DMS53 (cell line): Measurements from ENCODE around the gene RNF113A.
A peak's percentile ranks its signal among the peaks of the same experiment; 100 is the strongest.
"Not testable (repeated sequence)": the region's sequence is repeated elsewhere in the genome, so short reads cannot be mapped to it uniquely, and the experiment has no call there.

Experiments
- DNase-seq: peaks from one replicate; lab custom pipeline; 2025; lab: John Stamatoyannopoulos, UW

The RNF113A gene

DNA sequence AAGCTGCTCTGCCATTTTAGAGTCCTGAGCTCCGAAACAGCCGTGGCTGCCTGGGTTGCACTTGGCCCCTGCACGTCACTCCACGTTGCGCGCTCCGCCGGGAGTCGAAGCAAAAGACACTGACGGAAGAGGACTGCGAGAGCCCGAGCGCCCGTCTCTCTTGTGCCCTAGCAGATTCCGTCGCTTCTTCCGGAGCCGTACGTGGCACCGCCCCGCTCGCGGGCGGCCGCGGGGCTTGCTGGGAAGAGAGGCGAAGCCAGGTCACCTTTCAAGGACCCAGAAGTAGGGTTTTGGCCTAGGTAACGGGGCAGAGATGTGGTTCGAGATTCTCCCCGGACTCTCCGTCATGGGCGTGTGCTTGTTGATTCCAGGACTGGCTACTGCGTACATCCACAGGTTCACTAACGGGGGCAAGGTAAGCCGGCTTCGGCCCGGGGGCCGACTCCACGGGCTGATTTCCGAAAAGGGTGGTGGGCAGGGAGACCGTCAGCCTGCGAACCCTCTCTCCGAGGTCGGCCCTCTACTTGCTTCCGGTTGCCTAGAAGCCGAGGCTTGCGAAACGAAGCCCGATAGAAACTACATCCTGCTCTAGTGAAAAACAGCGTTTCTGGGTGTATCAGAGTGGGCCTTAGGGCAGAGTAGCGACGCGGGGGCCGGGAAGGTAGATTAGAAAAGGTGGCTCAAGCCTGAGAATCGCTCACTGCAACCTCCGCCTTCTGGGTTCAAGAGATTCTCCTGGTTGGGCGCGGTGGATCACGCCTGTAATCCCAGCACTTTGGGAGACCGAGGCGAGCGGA is at the start of gene RNF113A, which contains the start of gene NDUFA1:
RNF113A (minus strand) TSS at position 135 of the 797 bp plus-strand sequence; CDS start at position 15, 120 bp downstream.
NDUFA1 (plus strand) TSS at position 234 of the 797 bp plus-strand sequence; CDS start at position 314, 80 bp downstream.
- peak; percentile 97 for DNase-seq

DNA sequence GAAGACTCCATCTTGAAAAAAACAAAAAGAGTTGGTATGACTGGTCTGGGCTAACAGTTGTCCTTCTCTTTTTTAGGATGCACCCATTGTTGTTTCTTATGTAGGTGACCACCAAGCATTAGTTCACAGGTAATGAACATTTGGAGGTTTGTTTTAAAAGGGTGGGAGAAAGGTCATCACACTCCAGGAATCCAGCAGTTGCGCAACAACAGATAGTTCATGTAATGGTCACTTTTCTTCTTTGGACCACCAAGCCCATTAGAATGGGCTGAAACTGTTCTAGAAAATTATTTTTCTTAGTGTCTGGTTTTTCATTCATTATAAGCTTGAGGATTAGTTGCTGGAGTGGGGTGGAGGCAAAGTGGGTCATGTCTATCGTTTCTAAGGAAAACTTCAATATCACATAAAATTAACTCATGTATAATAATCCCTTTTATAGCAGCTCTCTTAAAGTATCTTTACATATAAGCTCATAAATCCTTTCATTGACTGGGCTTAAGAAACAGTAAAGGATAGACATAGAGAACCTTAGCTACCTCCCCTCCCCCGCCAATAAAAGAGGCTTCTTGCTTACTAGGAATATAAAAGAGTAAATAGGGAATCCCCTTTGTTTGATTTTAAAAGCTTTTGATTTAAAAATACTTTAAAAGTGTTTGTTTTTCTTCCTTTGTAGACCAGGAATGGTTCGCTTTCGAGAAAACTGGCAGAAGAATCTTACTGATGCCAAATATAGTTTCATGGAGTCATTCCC is 48.5 kb upstream of the RNF113A start:
- DNase-seq = no peak

DNA sequence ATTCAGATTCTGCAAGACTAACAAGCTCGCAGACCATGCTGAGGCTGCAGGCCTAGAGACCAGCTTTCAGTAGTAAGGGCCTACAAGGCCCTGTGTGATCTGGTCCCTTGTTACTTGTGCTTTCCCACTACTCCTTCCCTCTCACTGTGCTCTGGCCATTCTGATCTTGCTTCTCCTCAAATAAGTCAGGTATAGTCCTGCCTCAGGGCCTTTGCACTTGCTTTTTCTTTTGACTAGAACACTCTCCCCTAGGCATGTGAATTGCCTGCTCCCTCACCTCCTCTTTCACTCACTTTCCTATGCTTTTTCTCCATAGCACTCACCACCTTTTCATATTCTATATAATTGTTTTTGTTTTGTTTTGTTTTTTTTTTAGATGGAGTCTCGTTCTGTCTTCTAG is 46.3 kb upstream of the RNF113A start:
- DNase-seq = no peak

DNA sequence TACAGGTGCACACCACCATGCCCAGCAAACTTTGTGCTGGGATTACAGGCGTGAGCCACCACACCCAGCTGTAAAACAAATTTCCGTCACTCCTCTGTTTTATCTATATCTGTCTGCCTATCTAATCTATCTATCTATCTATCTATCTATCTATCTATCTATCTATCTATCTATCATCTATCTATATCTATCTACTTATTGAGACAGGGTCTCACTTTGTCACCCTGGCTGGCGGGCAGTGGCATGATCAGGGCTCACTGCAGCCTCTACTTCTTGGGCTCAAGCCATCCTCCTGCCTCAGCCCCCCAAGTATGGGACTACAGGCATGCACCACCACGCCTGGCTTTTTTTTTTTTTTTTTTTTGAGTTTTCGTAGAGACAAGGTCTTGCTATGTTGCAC is 44.8 kb upstream of the RNF113A start:
- no peak for DNase-seq

DNA sequence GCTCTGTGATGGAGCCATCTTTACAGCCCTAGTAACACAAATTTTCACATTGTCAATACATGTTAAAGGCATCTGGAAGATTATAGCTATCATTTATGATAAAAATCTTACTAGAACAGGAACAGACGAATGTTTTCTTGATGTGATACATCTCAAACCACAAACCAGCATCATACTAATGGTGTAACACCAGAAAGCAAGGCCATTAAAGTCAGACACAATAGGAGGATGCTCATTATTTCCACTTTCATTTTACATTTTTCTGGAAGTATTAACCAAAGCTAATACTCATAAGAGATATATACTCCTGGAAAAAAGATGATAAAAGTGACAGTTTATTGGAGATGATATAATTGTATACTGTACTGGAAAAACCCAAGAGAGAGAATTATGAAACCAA is 29.4 kb upstream of the RNF113A start:
- DNase-seq = no peak

DNA sequence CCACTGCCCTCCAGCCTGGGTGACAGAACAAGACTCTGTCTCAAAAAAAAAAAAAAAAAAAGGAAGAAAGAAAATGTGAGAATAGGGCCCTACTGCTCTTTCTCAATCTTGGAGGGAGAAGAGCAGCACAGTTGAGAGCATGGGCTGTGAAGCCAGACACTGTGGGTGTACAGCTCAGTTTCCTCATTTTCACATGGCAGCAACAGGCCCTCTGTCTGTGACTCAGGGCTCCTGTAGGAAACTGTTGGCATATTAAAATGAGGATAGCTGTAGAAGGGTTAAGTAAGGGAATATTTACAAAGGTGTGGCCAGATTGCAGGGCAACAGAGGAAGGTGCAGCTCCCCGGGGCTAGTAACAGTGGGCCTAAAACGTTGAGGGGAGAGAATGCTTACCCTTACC is 27.6 kb upstream of the RNF113A start:
- no peak for DNase-seq

DNA sequence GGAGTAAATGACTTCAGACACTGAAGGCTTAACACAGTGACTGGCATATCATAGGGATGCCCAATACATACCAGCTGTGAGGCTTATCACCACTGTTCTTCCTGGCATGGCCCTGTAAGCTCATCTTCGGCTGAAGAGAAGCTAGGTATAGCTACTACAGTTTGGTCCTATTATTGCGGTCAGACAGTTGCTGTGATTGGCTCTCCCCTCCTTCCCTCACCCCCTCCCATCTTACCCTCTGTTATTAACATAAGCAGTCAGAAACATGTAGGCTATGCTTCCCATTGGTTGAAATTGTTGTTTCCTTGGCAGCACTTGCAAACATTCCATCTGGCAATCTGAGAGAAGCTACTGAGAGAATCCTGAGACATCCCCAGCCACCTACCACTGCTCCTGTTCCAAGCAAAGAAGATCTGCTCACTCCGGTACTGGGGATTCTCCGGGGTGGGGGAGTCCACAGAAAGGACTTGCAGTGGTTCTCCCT is 24.4 kb upstream of the RNF113A start, which contains the start of gene AKAP14:
AKAP14 (plus strand) TSS at position 51 of the 484 bp plus-strand sequence. CDS start 7,331 bp downstream, outside the sequence.
- DNase-seq = peak; percentile 6

DNA sequence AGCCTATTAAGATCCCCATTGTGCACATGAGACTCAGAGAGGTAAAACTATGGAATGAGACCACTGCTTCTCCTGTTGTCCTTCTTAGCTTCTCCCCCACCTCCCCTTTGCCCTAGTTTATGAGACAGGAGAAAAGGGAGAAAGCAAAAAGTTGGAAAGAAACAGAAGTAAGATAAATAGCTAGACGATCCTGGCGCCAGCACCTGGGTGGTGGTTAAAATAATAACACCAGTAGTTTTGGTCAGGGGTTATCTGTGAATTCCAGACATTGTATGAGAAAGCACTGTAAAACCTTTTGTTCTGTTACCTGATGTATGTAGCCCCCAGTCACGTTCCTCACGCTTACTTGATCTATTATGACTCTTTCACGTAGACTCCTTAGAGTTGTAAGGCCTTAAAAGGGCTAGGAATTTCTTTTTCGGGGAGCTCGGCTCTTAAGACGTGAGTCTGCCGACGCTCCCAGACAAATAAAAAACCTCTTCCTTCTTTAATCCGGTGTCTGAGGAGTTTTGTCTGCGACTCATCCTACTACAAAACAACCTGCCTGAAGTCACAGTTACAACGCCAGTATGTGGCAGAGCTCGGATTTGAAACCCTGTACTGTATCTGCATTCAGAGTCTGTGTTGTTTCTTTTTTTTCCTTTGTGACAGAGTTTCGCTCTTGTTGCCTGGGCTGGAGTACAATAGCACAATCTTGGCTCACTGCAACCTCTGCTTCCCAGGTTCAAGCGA is 20.6 kb upstream of the RNF113A start:
- DNase-seq = not testable (repeated sequence)

DNA sequence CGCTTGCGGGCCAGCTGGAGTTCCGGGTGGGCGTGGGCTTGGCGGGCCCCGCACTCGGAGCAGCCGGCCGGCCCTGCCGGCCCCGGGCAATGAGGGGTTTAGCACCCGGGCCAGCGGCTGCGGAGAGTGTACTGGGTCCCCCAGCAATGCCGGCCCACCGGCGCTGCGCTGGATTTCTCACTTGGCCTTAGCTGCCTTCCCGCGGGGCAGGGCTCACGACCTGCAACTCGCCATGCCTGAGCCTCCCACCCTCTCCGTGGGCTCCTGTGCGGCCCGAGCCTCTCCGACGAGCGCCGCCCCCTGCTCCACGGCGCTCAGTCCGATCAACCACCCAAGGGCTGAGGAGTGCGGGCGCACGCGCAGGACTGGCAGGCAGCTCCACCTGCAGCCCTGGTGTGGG is 19.1 kb upstream of the RNF113A start:
- not testable (repeated sequence) for DNase-seq

DNA sequence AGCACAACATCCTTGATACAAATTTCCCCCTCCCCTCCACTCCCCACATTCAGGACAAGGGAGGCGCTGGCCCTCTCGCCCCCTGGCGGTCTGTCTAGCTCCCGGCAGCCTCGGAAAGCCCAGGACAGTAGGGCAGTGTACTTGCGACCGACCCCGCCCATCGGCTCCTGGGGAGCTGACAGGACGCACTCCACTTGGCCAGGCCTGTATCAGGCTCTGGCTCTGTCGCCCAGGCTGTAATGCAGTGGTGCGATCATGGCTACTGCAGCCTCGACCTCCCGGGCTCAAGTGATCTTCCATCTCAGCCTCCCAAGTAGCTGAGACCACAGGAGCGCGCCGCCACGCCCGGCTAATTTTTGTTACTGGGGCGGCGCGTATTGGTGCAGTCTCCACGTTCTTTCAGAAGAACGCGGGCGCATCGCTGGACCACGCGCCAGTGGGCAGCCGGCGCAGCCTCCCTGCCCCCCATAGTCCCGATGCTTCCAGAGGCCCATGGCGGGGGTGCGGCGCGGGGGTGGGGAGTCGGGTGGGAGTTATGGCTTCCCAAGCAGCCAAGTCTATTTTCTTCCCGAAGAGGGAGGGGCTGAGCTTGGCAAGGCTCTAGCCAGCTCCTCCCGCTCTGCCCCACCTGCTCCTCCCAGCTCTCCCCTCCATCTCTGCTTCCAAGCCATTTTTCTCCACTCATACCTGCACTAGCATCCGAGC is 16.3 kb upstream of the RNF113A start:
- DNase-seq = peak; percentile 88

DNA sequence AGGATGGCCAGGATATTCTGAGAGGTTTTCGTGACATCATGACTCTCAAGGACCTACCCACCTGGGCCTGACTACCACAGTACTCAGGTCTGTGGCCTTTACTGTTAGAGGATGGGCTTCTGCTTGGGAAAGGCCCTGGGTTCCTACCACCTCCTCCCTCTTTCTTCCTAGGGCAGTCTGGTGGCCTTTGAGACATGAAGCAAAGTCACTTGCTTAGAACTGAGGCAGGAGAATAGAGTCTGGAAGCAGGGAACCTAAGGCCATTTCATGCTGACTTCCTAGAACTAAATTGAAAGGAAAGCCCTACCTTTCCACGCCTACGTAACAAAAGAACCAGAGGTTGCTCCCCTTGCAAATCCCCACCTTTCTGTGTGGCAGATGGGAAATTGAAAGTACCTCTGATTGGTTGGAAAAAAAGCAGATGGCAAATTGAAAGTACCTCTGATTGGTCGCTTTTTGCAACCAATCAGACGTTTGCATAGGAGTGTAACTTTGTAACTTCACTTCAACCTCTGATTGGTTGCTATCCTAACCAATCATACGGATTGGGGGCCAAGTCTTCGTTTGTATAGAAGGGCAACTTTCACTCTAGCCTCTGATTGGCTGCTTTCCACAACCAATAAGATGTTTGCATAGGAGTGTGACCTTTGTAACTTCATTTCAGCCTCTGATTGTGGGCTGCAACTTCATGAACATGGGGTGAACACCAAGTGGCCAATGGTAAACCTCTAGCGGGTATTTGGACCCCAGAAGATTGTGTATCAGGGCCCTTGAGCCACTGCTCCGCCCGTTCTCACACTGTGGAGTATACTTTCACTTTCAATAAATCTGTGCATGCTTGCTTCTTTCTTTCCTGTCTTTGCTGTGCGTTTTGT is 14.3 kb upstream of the RNF113A start:
- DNase-seq = peak; percentile 77

DNA sequence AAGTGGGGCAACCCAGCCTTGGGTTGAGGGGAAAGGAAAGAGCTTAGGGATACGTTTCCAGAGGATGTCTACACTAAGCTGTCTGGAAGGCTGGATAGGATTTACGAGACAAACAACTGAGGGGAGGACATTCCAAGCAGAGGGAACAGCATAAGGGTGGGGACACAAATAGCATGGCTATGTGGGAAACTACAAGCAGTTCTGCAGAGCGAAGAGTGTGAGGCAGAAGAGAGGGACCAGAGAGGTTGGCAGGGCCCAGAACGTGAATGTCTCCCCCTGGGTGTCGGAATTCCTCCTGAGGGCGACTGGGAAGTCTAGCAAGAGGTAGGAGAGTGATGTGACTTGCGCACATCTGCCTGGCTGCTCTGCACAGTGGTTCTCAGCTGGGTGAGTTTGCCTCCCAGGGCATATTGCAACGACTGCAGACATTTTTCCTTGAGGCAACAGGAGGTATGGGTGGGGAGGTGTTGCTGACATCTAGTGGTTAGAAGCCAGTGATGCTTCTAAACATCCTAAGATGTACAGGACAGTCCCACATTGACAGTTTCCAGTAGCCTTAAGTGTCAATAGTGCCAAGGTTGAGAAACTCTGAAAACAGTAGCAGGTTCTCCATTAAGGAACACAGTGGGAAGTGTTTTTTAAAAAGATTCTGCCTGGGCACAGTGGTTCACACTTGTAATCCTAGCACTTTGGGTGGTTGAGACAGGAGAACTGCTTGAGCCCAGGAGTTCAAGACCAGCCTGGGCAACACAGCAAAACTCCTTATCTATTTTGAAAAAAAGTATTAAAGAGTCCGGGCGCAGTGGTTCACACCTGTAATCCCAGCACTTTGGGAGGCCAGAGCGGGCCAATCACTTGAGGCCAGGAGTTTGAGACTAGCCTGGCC is 9.3 kb upstream of the RNF113A start:
- peak; percentile 84 for DNase-seq

DNA sequence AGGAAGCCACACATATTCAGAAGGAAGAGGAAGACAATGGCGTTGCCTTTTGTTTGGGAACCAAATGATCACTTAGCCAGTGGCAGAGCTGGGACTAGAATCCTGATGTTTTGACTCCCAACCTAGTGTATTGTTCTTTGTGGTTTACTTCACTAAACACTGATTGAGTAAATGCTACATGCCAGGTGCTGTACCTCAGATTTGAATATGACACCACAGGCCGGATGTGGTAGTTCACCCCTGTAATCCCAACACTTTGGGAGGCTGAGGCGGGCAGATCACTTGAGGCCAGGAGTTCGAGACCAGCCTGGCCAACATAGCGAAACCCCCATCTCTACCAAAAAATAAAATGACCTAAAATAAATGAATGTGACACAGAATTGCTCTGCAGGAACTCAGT is 8.5 kb upstream of the RNF113A start:
- DNase-seq = no peak

DNA sequence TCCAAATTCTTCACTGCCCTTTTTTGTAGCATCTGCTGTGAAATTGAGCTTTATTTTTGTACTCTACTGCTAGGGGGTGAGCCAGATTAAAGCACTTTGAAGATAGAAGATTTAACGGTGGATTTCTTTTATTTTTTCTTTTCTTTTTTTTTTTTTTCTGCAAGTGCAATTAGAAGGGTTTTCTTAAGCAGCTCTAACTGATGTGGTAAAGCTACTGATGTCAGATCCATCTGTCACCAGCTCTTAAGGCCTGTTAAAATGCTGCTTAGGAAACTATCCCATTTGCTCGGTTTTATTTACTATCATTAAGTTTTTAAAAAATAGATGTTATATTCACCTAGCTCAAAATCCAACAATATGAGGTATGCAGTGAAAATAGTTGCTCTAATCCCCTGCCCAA is 7.2 kb upstream of the RNF113A start:
- DNase-seq = no peak

DNA sequence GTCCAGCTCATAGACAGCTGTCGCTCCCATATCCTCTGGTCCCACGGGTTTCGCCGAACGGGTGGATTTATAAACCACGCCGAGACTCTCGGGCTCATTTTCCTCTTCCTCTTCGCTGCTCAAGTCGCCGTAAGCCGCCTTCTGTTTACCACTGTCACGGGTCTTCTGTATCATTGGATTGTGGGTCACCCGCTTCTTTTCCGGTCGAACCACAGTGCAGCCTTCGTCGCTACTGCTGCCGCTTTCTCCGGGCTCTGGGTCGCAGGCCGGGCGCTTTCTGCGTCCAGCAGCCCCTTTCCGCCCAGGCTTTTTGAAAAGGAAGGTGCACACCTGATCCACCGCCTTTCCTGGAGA is 311 bp downstream of the RNF113A start:
- DNase-seq = no peak

DNA sequence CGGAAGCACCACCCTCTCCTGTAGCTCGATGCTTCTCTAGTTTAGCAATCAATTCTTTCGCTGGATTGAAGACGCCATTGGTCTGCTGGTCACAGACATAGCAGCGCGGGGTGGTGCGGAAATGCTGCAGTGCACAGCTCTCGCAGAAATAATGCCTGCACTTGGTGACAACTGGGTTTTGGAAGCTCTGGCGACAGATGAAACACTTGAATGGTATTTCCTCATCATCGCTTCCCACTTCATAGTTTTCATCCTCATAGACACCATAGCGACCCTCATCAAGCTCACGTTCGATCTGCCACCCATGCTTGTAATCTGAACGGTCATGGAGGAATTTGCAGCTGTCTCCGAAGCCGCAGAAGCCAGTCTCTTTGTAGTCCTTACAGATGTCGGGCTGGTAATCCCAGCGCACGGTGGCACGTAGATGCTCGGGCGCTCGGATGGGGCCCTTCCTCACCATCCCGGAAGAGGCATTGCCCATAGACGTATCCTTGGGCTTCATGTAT is 854 bp downstream of the RNF113A start:
- DNase-seq = peak; percentile 68

DNA sequence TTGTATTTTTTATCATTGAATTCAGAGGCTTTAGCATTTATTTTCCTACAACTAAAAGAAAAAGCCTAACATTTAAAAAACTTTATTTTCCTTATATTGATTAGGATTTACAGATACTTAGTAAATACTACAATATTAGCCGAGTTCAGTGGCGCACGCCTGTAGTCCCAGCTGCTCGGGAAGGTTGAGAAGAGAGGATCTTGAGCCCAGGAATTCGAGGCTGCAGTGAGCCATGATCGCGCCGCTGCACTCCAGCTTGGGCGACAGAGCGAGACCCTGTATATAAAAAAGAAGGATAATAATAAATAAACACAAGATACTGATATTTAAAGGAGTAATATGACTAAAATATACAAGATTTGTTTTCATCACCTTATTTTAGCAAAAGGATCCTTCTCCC is 18.1 kb downstream of the RNF113A start:
- peak; percentile 36 for DNase-seq

DNA sequence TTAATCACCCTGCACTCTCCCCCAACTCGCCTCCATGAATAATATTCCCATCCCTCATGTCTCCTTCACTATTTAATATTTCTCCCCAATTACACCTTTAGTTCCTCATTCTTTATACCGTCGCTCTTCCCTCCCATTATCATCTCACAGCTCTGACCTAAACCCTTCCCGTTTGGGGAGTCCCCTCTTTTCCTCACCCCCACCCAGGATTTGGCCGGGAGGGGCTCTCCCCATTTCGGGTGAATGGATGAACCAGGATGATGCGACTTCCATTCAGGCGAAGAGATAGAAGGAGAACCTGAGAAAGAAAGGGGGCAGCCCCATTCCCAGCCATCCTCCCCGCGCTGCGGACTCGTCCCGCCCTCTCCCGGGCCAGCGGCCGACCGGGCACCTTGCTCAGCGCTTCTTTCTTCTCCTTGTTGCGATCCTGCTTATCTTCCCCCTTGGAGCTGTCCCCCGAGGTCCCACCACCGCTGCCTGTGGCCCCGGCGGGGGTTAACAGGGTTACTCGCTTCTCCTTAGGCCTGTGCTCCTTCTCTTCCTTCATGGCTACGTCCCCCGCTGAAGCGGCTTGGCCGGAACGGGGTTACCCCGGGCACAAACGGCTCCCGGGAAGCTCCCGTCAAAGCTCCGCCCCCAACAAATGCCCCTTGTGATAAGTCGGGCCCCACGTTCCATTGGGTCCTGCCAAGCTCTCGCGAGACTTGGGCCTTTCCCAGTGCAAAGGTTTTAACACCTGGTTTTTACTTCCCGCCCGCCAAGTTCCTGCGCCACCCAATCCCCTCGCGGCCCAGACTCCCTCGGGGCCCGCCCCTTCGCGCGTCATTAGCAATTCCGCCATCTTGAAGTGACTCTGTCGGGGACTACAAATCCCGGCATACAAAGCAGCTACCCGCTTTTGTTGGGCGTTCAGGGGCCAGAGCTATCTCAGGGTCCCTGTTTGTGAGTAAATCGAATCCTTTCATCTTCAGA is 18.9 kb downstream of the RNF113A start, which contains the start of gene UPF3B:
UPF3B (minus strand) TSS at position 582 of the 972 bp plus-strand sequence; CDS start at position 547, 35 bp downstream.
- DNase-seq = peak; percentile 99
